Kidney (tissue), 14 donors: ENCODE data around the gene ARHGAP22. TPM values are rescaled to one million over a fixed set of nuclear protein-coding genes. Genes with fewer than 3 reads are reported as not detected.

Experiments
- DNase-seq, 5 donors: peaks; one replicate each; pipeline ENCODE4 v3.0.0-alpha.2; 2013 to 2020
- FAIRE-seq: peaks from 2 replicates; lab custom pipeline; 2012; peaks lifted over from hg19 to GRCh38; lab: Jason Lieb, UNC
- H3K27ac ChIP-seq, 2 donors: one replicate each; pipeline ENCODE4 v1.7.0; 2013; ENCODE audit warnings: low read depth in 2 of 2, low read length in 2 of 2, inconsistent platforms in 1 of 2
- H3K27me3 ChIP-seq: one replicate; pipeline ENCODE4 v1.7.1; 2013; ENCODE audit warnings: low read length, inconsistent platforms; ENCODE audit not compliant: control insufficient read depth, insufficient read depth
- H3K36me3 ChIP-seq, 3 donors: one replicate each; pipeline versions ENCODE4 v1.7.0 to v1.7.1; 2013; ENCODE audit warnings: low read length in 3 of 3, control low read depth in 1 of 3, inconsistent platforms in 1 of 3; ENCODE audit not compliant: insufficient read depth in 3 of 3, control insufficient read depth in 2 of 3
- H3K4me1 ChIP-seq, 3 donors: one replicate each; pipeline versions ENCODE4 v1.7.0 to v1.7.1; 2013; ENCODE audit warnings: low read length in 3 of 3, inconsistent platforms in 1 of 3, low read depth in 1 of 3; ENCODE audit not compliant: control insufficient read depth in 2 of 3, insufficient read depth in 2 of 3
- H3K4me3 ChIP-seq, 3 donors: one replicate each; pipeline versions ENCODE4 v1.7.0 to v1.8.1; 2013; ENCODE audit warnings: low read length in 3 of 3, control low read depth in 1 of 3, inconsistent platforms in 1 of 3
- H3K9ac ChIP-seq, 3 donors: one replicate each; pipeline versions ENCODE4 v1.7.0 to v1.7.1; 2013; ENCODE audit warnings: low read length in 3 of 3, control low read depth in 1 of 3, inconsistent platforms in 1 of 3
- H3K9me3 ChIP-seq, 3 donors: one replicate each; pipeline versions ENCODE4 v1.7.0 to v1.7.1; 2013; ENCODE audit warnings: low read length in 3 of 3, control low read depth in 1 of 3, inconsistent platforms in 1 of 3; ENCODE audit not compliant: control insufficient read depth in 2 of 3, insufficient read depth in 1 of 3
- intact Hi-C: fragments of 100-400 bp; cut with DNase I; formaldehyde crosslinking; loops from one replicate; pipeline ENCODE4 v1.11.1; 2022
- polyA plus RNA-seq: library from polyadenylated mRNA; stranded (reverse); fragments of 350-450 nt; fragmentation: Illumina TruSeq; extraction: RNeasy Lipid Tissue Mini Kit (QIAGEN cat#74804); gene quantifications from one replicate; pipeline ENCODE4 v1.2.3, GENCODE V29; 2014; ENCODE audit warnings: low read depth, low replicate concordance; ENCODE audit not compliant: insufficient read depth
- total RNA-seq: library from RNA; stranded (reverse); fragmentation: NEBNext Ultra II Directional; extraction: Animal tissue kit (Norgen Biotek cat#: 25700); gene quantifications from one replicate; pipeline ENCODE4 v1.2.1, GENCODE V29; 2021
- TF ChIP-seq, protein P1 (sequence below): IDR thresholded peaks from 3 replicates; pipeline ENCODE4 v1.5.1; 2012; ENCODE audit warnings: mild to moderate bottlenecking, moderate library complexity, borderline replicate concordance; ENCODE audit not compliant: insufficient read depth; ENCODE audit errors: extremely low read depth
- donor health status: control.
- donor health status: control.
- donor health status: control.
- donor health status: control.
- donor health status: control.
- donor health status: DM: yes; HTN: yes; CAD: no.
- donor health status: Normal renal cell carcinoma (clear cell type).

Gene ARHGAP22
- total and polyA plus RNA-seq, 2 donors from 2014 or later, result 0.62 to 6.6 TPM

- Histone ChIP-seq H3K36me3 (no peaks in the 10 kb centered on the region), H3K4me3 (no peak overlapping the region), H3K9ac (no peak overlapping the region), H3K9me3 (no peaks in the 10 kb centered on the region), H3K27ac (no peak overlapping the region), H3K27me3 (no peaks in the 10 kb centered on the region), H3K4me1 (no peaks in the 10 kb centered on the region)
- TF ChIP-seq, protein P1, sequence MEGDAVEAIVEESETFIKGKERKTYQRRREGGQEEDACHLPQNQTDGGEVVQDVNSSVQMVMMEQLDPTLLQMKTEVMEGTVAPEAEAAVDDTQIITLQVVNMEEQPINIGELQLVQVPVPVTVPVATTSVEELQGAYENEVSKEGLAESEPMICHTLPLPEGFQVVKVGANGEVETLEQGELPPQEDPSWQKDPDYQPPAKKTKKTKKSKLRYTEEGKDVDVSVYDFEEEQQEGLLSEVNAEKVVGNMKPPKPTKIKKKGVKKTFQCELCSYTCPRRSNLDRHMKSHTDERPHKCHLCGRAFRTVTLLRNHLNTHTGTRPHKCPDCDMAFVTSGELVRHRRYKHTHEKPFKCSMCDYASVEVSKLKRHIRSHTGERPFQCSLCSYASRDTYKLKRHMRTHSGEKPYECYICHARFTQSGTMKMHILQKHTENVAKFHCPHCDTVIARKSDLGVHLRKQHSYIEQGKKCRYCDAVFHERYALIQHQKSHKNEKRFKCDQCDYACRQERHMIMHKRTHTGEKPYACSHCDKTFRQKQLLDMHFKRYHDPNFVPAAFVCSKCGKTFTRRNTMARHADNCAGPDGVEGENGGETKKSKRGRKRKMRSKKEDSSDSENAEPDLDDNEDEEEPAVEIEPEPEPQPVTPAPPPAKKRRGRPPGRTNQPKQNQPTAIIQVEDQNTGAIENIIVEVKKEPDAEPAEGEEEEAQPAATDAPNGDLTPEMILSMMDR, result no peak
- FAIRE-seq (no peak), DNase-seq (no peak)
- intact Hi-C loops, result no loop called here
These were observed 7.5 kb upstream of the ARHGAP22 start for GRCh38 chr10:48612236-48612943.

DNA sequence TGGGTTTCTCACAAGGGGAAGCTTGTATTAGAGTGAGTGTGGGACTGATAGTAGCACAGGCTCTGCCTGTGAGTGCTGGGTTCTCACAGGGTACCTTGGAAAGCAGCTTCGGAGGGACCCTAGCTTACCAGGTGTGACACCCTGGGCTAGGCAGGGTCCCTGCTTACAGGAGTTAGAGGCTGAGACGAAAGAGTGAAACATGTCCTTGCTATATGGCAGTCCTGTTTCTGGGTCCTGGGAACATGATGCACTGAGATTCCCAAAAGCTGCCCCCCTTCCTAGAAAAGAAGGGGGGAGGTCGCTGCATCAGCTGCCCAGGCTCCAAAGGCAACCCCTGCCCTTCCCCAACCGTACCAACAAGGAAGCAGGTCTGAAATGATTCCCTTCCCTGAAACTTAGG, 6.3 kb upstream of the ARHGAP22 start:
- no peaks in the 10 kb centered on the region for H3K4me1 ChIP-seq
- no peak for FAIRE-seq
- H3K9me3 ChIP-seq, result no peaks in the 10 kb centered on the region
- H3K36me3 ChIP-seq, result no peaks in the 10 kb centered on the region
- H3K4me3 ChIP-seq, result no peak overlapping the region
- TF ChIP-seq, protein P1, result no peak
- no peak for DNase-seq
- no peak overlapping the region for H3K9ac ChIP-seq
- no peak overlapping the region for H3K27ac ChIP-seq
- H3K27me3 ChIP-seq, result no peaks in the 10 kb centered on the region
- intact Hi-C loops, result no loop called here

- Histone ChIP-seq H3K27me3 (no peaks in the 10 kb centered on the region), H3K4me3 (no peak overlapping the region), H3K36me3 (no peaks in the 10 kb centered on the region), H3K9ac (no peak overlapping the region), H3K4me1 (no peaks in the 10 kb centered on the region), H3K27ac (no peak overlapping the region), H3K9me3 (no peaks in the 10 kb centered on the region)
- intact Hi-C loops, result no loop called here
- TF ChIP-seq, protein P1, result no peak
- FAIRE-seq, result no peak
- no peak for DNase-seq
These were observed 5.8 kb upstream of the ARHGAP22 start for GRCh38 chr10:48610585-48611093.
